SK-N-MC (cell line): ENCODE results near the gene TNNI3.
"Not testable (repeated sequence)": the region's sequence is repeated elsewhere in the genome, so short reads cannot be mapped to it uniquely, and the experiment has no call there.

Experiments used
- EZH2 ChIP-seq: fragments of 200-600 bp; sonication (generic); IDR thresholded peaks from one replicate; pipeline ENCODE4 v1.6.1; 2017; ENCODE audit warnings: antibody characterized with exemption
- FOXP2 ChIP-seq: optimal IDR thresholded peaks from 2 replicates; pipeline ENCODE3; 2011; ENCODE audit warnings: mild to moderate bottlenecking, moderate library complexity; ENCODE audit not compliant: insufficient read depth; ENCODE audit errors: extremely low read length, control extremely low read depth
- POLR2AphosphoS5 ChIP-seq: IDR thresholded peaks from 2 replicates; pipeline ENCODE4 v1.6.1; 2012; ENCODE audit warnings: mild to moderate bottlenecking, low read depth, low read length, borderline replicate concordance

GRCh38 chr19:55202199-55202598 lies 44.7 kb upstream of the TNNI3 start:
- not testable (repeated sequence) for TF ChIP-seq POLR2AphosphoS5, EZH2, FOXP2
